NCI-H2081 (cell line): ENCODE results near the gene CACNG4.
A peak's percentile ranks its signal among the peaks of the same experiment; 100 is the strongest.

Experiments used
- DNase-seq, 2 experiments: peaks; one replicate each; lab custom pipeline; 2025; lab: John Stamatoyannopoulos, UW

CACNG4 gene

GRCh38 chr17:66944351-66945146 is 20.0 kb upstream of the CACNG4 start:
- no peak for DNase-seq

GRCh38 chr17:66945147-66945835 is 19.2 kb upstream of the CACNG4 start:
- DNase-seq, result peak in 1 of 2 experiments; percentile 27

GRCh38 chr17:66946251-66946650 is 18.3 kb upstream of the CACNG4 start:
- no peak for DNase-seq

GRCh38 chr17:66947311-66947710 is 17.2 kb upstream of the CACNG4 start:
- no peak for DNase-seq

GRCh38 chr17:66948061-66948750 is 16.3 kb upstream of the CACNG4 start:
- DNase-seq, result no peak

- no peak for DNase-seq
These were observed 15.0 kb upstream of the CACNG4 start for GRCh38 chr17:66949501-66949900.

- DNase-seq, result no peak
These were observed 14.2 kb upstream of the CACNG4 start for GRCh38 chr17:66950325-66950724.

- no peak for DNase-seq
These were observed 13.5 kb upstream of the CACNG4 start for GRCh38 chr17:66950886-66951604.

- no peak for DNase-seq
These were observed 12.9 kb upstream of the CACNG4 start for GRCh38 chr17:66951605-66951953.

GRCh38 chr17:66952031-66952524 is 12.4 kb upstream of the CACNG4 start:
- DNase-seq, result no peak

- DNase-seq, result no peak
These were observed 11.6 kb upstream of the CACNG4 start for GRCh38 chr17:66952681-66953629.

GRCh38 chr17:66953630-66954020 is 10.9 kb upstream of the CACNG4 start:
- no peak for DNase-seq

- DNase-seq, result no peak
These were observed 9.9 kb upstream of the CACNG4 start for GRCh38 chr17:66954632-66955031.

GRCh38 chr17:66955821-66956220 is 8.7 kb upstream of the CACNG4 start:
- no peak for DNase-seq

- DNase-seq, result no peak
These were observed 7.6 kb upstream of the CACNG4 start for GRCh38 chr17:66956941-66957340.

- DNase-seq, result no peak
These were observed 7.2 kb upstream of the CACNG4 start for GRCh38 chr17:66957343-66957742.

- no peak for DNase-seq
These were observed 6.4 kb upstream of the CACNG4 start for GRCh38 chr17:66957951-66958579.

GRCh38 chr17:66959641-66960375 is 4.7 kb upstream of the CACNG4 start:
- DNase-seq, result no peak

- peak in 1 of 2 experiments; percentile 21 for DNase-seq
These were observed 3.9 kb upstream of the CACNG4 start for GRCh38 chr17:66960613-66961012.

GRCh38 chr17:66963521-66963908 is 992 bp upstream of the CACNG4 start:
- DNase-seq, result no peak
